Stimulated activated CD8-positive, alpha-beta memory T cell treated with anti-CD3 and anti-CD28 coated beads, Interleukin-7, amount 100 ng/mL, for 48 hours (primary cell): ENCODE results near the gene IPO9.
"Not testable (repeated sequence)": the region's sequence is repeated elsewhere in the genome, so short reads cannot be mapped to it uniquely, and the experiment has no call there.

Source experiments
- DNase-seq, 2 donors: peaks; one replicate each; pipeline ENCODE4 v3.0.0-alpha.2; 2020; ENCODE audit warnings: low read depth in 1 of 2; ENCODE audit errors: extremely low read depth in 1 of 2

The IPO9 gene

GRCh38 chr1:201808633-201808990 lies 20.3 kb upstream of the IPO9 start:
- no peak for DNase-seq

- no peak for DNase-seq
Measured at GRCh38 chr1:201809876-201810275, 19.1 kb upstream of the IPO9 start.

- DNase-seq: no peak
Measured at GRCh38 chr1:201810466-201811216, 18.3 kb upstream of the IPO9 start.

GRCh38 chr1:201813226-201813625 lies 15.7 kb upstream of the IPO9 start:
- DNase-seq: no peak

GRCh38 chr1:201816309-201816854 lies 12.6 kb upstream of the IPO9 start:
- no peak for DNase-seq

- DNase-seq: no peak
Measured at GRCh38 chr1:201818971-201819750, 9.8 kb upstream of the IPO9 start.

GRCh38 chr1:201820413-201820812 lies 8.5 kb upstream of the IPO9 start:
- DNase-seq: no peak

GRCh38 chr1:201825245-201825644 lies 3.7 kb upstream of the IPO9 start:
- DNase-seq: no peak

GRCh38 chr1:201826830-201827229 lies 2.1 kb upstream of the IPO9 start:
- no peak for DNase-seq

GRCh38 chr1:201827321-201828216 lies 1.4 kb upstream of the IPO9 start:
- no peak for DNase-seq

- DNase-seq: no peak
Measured at GRCh38 chr1:201828217-201828819, 639 bp upstream of the IPO9 start.

GRCh38 chr1:201831371-201831770 lies 2.4 kb downstream of the IPO9 start:
- DNase-seq: no peak

GRCh38 chr1:201834621-201835020 lies 5.7 kb downstream of the IPO9 start:
- DNase-seq: no peak

- DNase-seq: no peak
Measured at GRCh38 chr1:201838381-201838780, 9.4 kb downstream of the IPO9 start.

GRCh38 chr1:201839089-201839488 lies 10.1 kb downstream of the IPO9 start:
- not testable (repeated sequence) for DNase-seq

GRCh38 chr1:201840055-201840454 lies 11.1 kb downstream of the IPO9 start:
- DNase-seq: no peak

- no peak for DNase-seq
Measured at GRCh38 chr1:201840490-201840889, 11.5 kb downstream of the IPO9 start.

GRCh38 chr1:201841265-201841912 lies 12.4 kb downstream of the IPO9 start:
- no peak for DNase-seq

GRCh38 chr1:201842472-201843027 lies 13.6 kb downstream of the IPO9 start:
- no peak for DNase-seq
